Spleen (tissue), 11 donors: ENCODE results near the gene TBC1D12. TPM values are rescaled to one million over a fixed set of nuclear protein-coding genes. Genes with fewer than 3 reads are reported as not detected.

Experiments
- DNase-seq: peaks from one replicate; pipeline ENCODE4 v3.0.0-alpha.2; 2020
- H3K27ac ChIP-seq, 8 donors: fragments of 200-600 bp; sonication (generic) in 7 of 8; 1 replicate in 4 of 8; 2 replicates in 4 of 8; pipeline versions ENCODE4 v1.5.0 to v1.8.0; 2016 to 2021; ENCODE audit warnings: inconsistent platforms in 4 of 8, mild to moderate bottlenecking in 4 of 8, moderate library complexity in 1 of 8
- H3K27me3 ChIP-seq, 7 donors: fragments of 200-600 bp; sonication (generic) in 6 of 7; replicated peaks in 1 of 7; 1 replicate in 4 of 7; 2 replicates in 3 of 7; pipeline versions ENCODE4 v1.5.0 to v1.8.0; 2016 to 2021; ENCODE audit warnings: inconsistent platforms in 3 of 7, mild to moderate bottlenecking in 1 of 7
- H3K36me3 ChIP-seq, 6 donors: fragments of 200-600 bp; sonication (generic) in 5 of 6; 1 replicate in 4 of 6; 2 replicates in 2 of 6; pipeline versions ENCODE4 v1.5.0 to v1.8.0; 2016 to 2021; ENCODE audit warnings: inconsistent platforms in 2 of 6
- H3K4me1 ChIP-seq, 6 donors: fragments of 200-600 bp; sonication (generic) in 5 of 6; 1 replicate in 3 of 6; 2 replicates in 3 of 6; pipeline versions ENCODE4 v1.5.0 to v1.8.0; 2016 to 2021; ENCODE audit warnings: inconsistent platforms in 3 of 6
- H3K4me3 ChIP-seq, 8 donors: fragments of 200-600 bp; sonication (generic) in 7 of 8; 1 replicate in 4 of 8; 2 replicates in 4 of 8; pipeline versions ENCODE4 v1.5.0 to v1.8.0; 2016 to 2021; ENCODE audit warnings: inconsistent platforms in 4 of 8, mild to moderate bottlenecking in 4 of 8, moderate library complexity in 2 of 8
- H3K9me3 ChIP-seq, 8 donors: fragments of 200-600 bp; sonication (generic) in 7 of 8; 1 replicate in 4 of 8; 2 replicates in 4 of 8; pipeline versions ENCODE4 v1.5.0 to v1.8.0; 2016 to 2021; ENCODE audit warnings: inconsistent platforms in 4 of 8
- CTCF ChIP-seq, 11 experiments: fragments of 200-600 bp in 7 of 11; fragments of 450-650 bp in 4 of 11; sonication (generic) in 4 of 11; IDR thresholded peaks in 8 of 11; conservative IDR thresholded peaks in 3 of 11; 1 replicate in 7 of 11; 2 replicates in 4 of 11; pipeline versions ENCODE4 v1.4.0 to v1.8.0; 2016 to 2021; ENCODE audit warnings: antibody characterized with exemption in 11 of 11, inconsistent platforms in 4 of 11, mild to moderate bottlenecking in 1 of 11
- POLR2A ChIP-seq, 3 donors: fragments of 450-650 bp; IDR thresholded peaks; one replicate each; pipeline ENCODE4 v1.5.1; 2017; ENCODE audit warnings: antibody characterized with exemption in 3 of 3, mild to moderate bottlenecking in 1 of 3
- POLR2AphosphoS5 ChIP-seq, 3 donors: sonication (generic); formaldehyde crosslinking; IDR thresholded peaks; one replicate each; pipeline ENCODE4 v1.5.1; 2017; ENCODE audit warnings: antibody characterized with exemption in 3 of 3
- WGBS, 5 donors: extraction: QIAGEN DNeasy Blood & Tissue Kit in 3 of 5; methylation state at CpG; one replicate each; pipeline versions ENCODE4 v1.1.5 to v1.1.7; 2013 to 2018; 5-methylcytosine and 5-hydroxymethylcytosine counted together
- intact Hi-C: fragments of 100-400 bp; cut with DNase I; formaldehyde crosslinking; loops from one replicate; pipeline ENCODE4 v1.15.0; 2023; ENCODE audit warnings: low total_unique reads
- polyA plus RNA-seq, 3 donors: library from polyadenylated mRNA; stranded (reverse); fragments of 200-250 nt; gene quantifications; one replicate each; pipeline ENCODE4 v1.2.1, GENCODE V29; 2013
- total RNA-seq, 7 donors: library from RNA; depleted of rRNA in 3 of 7; stranded (reverse); fragments of >200 nt in 3 of 7; fragmentation: NEBNext Ultra II Directional in 4 of 7; extraction: Animal tissue kit (Norgen Biotek cat#: 25700) in 4 of 7; gene quantifications; one replicate each; pipeline versions ENCODE4 v1.1.0 to v1.2.1, GENCODE V29; 2016 to 2021
- donor health status: healthy with polysubstance abuse.
- donor health status: DM: no; HTN: no; CAD: no; lungs with moderate emphysema.
- donor health status: DM: no; HTN: no; CAD: no.
- donor health status: Bipolar disorder and iron deficiency.
- donor health status: healthy.
- donor health status: DM: no; HTN: no; CAD: no.
- donor health status: DM: yes; HTN: yes; CAD: no.

TBC1D12 gene
- total and polyA plus RNA-seq, 10 donors = 6.6 to 21.6 (median 11.8) TPM

GRCh38 chr10:94413361-94413760, 11.0 kb downstream of the TBC1D12 start:
- H3K36me3 ChIP-seq = no peaks in the 10 kb centered on the region
- no peak for TF ChIP-seq POLR2A (IDR thresholded peaks at IDR 0.05)
- TF ChIP-seq POLR2AphosphoS5 (IDR thresholded peaks at IDR 0.05) = no peak
- no peak overlapping the region for H3K27ac ChIP-seq
- peaks cover 0 to 39% (median 5%) of the 10 kb centered on the region in 6 donors for H3K4me1 ChIP-seq
- intact Hi-C loops = no loop called here
- DNase-seq = no peak
- 51 to 60% (median 58%) methylated on average over 1 of the region's 1 CpG for WGBS, 5 donors
- H3K4me3 ChIP-seq = no peak overlapping the region
- H3K27me3 ChIP-seq = peaks cover 0 to 7% (median 0%) of the 10 kb centered on the region in 7 donors
- H3K9me3 ChIP-seq = no peaks in the 10 kb centered on the region

GRCh38 chr10:94416896-94417295, 14.6 kb downstream of the TBC1D12 start:
- intact Hi-C loops = no loop called here
- no peaks in the 10 kb centered on the region for H3K9me3 ChIP-seq
- DNase-seq = no peak
- no peaks in the 10 kb centered on the region for H3K36me3 ChIP-seq
- no peak overlapping the region for H3K4me3 ChIP-seq
- no peak overlapping the region for H3K27ac ChIP-seq
- WGBS, 5 donors = 91 to 98% (median 96%) methylated on average over 3 of the region's 3 CpGs
- peaks cover 0 to 27% (median 7%) of the 10 kb centered on the region in 6 donors for H3K4me1 ChIP-seq
- TF ChIP-seq POLR2AphosphoS5 (IDR thresholded peaks at IDR 0.05) (no peak), CTCF (IDR thresholded peaks at IDR 0.05 in 8 of 11, conservative IDR thresholded peaks at IDR 0.05 in 3 of 11) (no peak), POLR2A (IDR thresholded peaks at IDR 0.05) (no peak)
- H3K27me3 ChIP-seq = no peaks in the 10 kb centered on the region

GRCh38 chr10:94417321-94417720, 15.0 kb downstream of the TBC1D12 start:
- Histone ChIP-seq H3K4me1 (peaks cover 0 to 27% (median 7%) of the 10 kb centered on the region in 6 donors), H3K27ac (no peak overlapping the region), H3K27me3 (no peaks in the 10 kb centered on the region), H3K36me3 (no peaks in the 10 kb centered on the region), H3K9me3 (no peaks in the 10 kb centered on the region), H3K4me3 (no peak overlapping the region)
- DNase-seq = no peak
- WGBS, 5 donors = 64 to 68% (median 67%) methylated on average over 1 of the region's 1 CpG
- intact Hi-C loops = no loop called here
- TF ChIP-seq CTCF (IDR thresholded peaks at IDR 0.05 in 8 of 11, conservative IDR thresholded peaks at IDR 0.05 in 3 of 11) (no peak), POLR2A (IDR thresholded peaks at IDR 0.05) (no peak), POLR2AphosphoS5 (IDR thresholded peaks at IDR 0.05) (no peak)

- DNase-seq = no peak
- Histone ChIP-seq H3K27me3 (no peaks in the 10 kb centered on the region), H3K9me3 (peaks cover 0 to 11% (median 8%) of the 10 kb centered on the region in 8 donors), H3K27ac (no peak overlapping the region), H3K4me1 (peaks cover 0 to 18% (median 6%) of the 10 kb centered on the region in 6 donors), H3K4me3 (no peak overlapping the region), H3K36me3 (no peaks in the 10 kb centered on the region)
- WGBS, 5 donors = 92 to 97% (median 94%) methylated on average over 5 of the region's 5 CpGs
- TF ChIP-seq CTCF (IDR thresholded peaks at IDR 0.05 in 8 of 11, conservative IDR thresholded peaks at IDR 0.05 in 3 of 11) (no peak), POLR2A (IDR thresholded peaks at IDR 0.05) (no peak), POLR2AphosphoS5 (IDR thresholded peaks at IDR 0.05) (no peak)
- intact Hi-C loops = no loop called here
Measured at GRCh38 chr10:94420516-94420915, 18.2 kb downstream of the TBC1D12 start.
